Measurements from ENCODE around the gene SYVN1. TPM values are rescaled to one million over a fixed set of nuclear protein-coding genes. Genes with fewer than 3 reads are reported as not detected.

The SYVN1 gene
- total RNA-seq, 1 donor from 2014 or later: 45.8 TPM

DNA sequence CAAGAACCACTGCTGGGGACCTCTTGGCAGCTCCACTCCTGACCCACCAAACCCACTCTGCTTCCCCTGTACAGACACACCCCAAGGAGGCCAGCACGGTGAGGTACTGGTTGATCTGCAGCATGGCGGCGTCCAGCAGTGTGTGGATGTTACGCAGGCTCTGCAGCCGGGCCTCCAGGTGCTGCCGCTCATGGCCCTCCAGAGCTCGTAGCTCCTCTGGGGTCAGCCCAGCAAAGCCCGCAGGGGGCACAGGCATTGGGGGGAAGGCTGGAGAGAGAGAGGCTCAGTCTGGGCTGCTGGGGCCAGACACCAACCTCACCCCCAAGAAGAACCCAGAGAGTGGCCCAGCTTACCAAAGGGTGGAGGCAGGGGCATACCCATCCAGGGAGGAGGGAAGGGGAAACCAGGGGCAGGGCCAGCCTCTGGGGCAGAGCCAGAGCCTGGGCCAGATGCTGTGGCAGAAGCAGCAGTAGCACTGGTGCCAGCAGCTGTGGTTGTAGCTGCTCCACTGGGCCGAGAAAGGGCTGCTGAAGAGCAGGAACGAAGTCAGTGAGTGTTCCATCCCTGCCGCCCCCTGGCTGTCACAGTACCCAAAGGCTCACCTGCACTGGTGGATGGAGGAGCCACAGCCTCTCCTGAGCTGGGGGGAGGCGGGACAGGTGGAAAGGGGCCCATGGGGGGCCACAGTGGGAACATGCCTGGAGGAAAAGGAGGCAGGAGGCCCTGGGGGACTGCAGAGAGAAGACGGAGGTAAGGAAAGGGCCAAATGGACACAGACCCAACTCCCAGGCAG lies 4.5 kb downstream of the SYVN1 start:
- H3K4me3 Mint-ChIP-seq: no peak overlapping the region
- H3K27me3 Mint-ChIP-seq (ENCODE audit: insufficient read depth): no peaks in the 10 kb centered on the region
- H3K36me3 Mint-ChIP-seq (ENCODE audit: low read depth): peaks cover 36% of the 10 kb centered on the region

GRCh38 chr11:65128182-65129145 lies 5.9 kb downstream of the SYVN1 start:
- H3K27me3 Mint-ChIP-seq (ENCODE audit: insufficient read depth): no peaks in the 10 kb centered on the region
- DNase-seq (ENCODE audit: low spot score): no peak
- H3K27ac Mint-ChIP-seq: no peak overlapping the region
- H3K4me3 Mint-ChIP-seq: no peak overlapping the region
- H3K36me3 Mint-ChIP-seq (ENCODE audit: low read depth): peaks cover 41% of the 10 kb centered on the region
- no peaks in the 10 kb centered on the region for H3K9me3 Mint-ChIP-seq
- intact Hi-C loops (cut with micrococcal nuclease): no loop called here
- peaks cover 16% of the 10 kb centered on the region for H3K4me1 Mint-ChIP-seq (ENCODE audit: low read depth)

More for the DNA sequence above, 4.5 kb downstream of the SYVN1 start:
- Mint-ChIP-seq H3K9me3 (no peaks in the 10 kb centered on the region), H3K4me1 (ENCODE audit: low read depth) (peaks cover 14% of the 10 kb centered on the region), H3K27ac (no peak overlapping the region)
- intact Hi-C loops (cut with micrococcal nuclease): no loop called here
- no peak for DNase-seq (ENCODE audit: low spot score)

DNA sequence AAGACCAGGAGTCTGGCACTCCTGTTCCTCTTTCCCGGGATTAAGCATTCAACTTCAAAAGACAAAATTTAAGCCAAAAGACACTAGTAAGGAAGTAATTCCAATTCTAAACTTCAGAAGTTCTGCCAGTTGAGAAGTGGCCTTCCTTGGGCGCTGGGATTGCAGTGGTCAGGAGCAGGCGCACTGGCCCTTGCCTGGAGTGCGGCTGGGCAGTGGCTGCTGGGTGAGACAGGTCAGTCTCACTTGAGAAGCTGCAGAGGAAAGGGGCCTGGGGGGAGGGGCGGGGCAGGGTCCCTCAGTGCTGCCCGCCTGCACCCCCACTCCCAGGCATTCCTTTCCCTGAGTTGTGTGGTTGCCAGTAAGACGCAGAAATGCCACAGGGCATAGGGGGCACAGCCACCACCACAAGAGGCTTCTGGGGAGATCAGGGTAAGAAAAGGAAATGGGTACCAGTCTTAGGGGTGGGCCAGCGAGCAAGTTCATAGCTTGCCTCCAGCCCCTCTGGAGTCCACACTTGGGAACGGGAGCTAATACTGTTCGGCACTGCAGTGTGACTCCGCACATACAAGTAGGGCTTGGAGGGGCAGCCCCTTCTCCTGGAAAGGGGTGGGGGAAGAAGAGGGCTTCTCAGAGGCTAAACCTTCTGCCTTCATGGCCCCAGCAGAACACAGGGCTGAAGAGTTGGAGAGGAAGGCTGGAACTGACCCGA lies 6.7 kb downstream of the SYVN1 start:
- DNase-seq (ENCODE audit: low spot score): no peak
- Mint-ChIP-seq H3K27ac (no peak overlapping the region), H3K4me1 (ENCODE audit: low read depth) (peaks cover 8% of the 10 kb centered on the region), H3K9me3 (no peaks in the 10 kb centered on the region), H3K27me3 (ENCODE audit: insufficient read depth) (no peaks in the 10 kb centered on the region), H3K4me3 (no peak overlapping the region), H3K36me3 (ENCODE audit: low read depth) (peaks cover 43% of the 10 kb centered on the region)
- intact Hi-C loops (cut with micrococcal nuclease): no loop called here

DNA sequence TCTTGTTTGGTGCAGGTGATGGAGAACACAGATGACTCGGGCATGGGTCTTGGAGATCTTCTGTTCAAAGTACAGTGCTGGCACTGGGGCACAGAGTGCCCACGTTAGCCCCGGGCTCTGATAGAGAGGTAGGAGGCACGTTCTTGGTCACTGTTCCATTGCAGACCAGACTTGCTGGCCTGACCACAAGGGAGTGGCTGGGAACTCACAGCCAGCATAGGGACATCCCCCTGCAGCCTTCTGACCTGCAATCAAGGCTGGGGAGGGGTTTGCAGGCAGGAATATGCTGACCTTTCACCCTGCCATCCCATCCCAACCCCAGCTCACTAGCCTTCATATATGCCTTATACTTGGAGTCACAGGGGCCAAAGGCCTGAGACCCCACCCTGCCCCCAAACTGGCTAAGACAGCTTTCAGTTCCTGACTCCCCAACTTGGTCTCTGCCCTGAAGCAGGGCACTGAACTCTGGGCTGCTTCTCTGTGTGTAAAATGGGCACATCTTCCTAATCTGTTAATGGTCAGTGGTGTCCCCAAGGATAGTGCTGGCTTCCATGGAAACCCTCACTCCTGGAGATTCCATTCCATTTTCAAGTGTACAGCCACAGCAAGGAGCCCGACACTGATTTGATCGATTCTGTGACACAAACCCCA lies 7.6 kb downstream of the SYVN1 start:
- Mint-ChIP-seq H3K9me3 (no peaks in the 10 kb centered on the region), H3K4me1 (ENCODE audit: low read depth) (peaks cover 11% of the 10 kb centered on the region), H3K36me3 (ENCODE audit: low read depth) (peaks cover 43% of the 10 kb centered on the region), H3K4me3 (no peak overlapping the region), H3K27ac (no peak overlapping the region), H3K27me3 (ENCODE audit: insufficient read depth) (no peaks in the 10 kb centered on the region)
- intact Hi-C loops (cut with micrococcal nuclease): no loop called here
- DNase-seq (ENCODE audit: low spot score): no peak

DNA sequence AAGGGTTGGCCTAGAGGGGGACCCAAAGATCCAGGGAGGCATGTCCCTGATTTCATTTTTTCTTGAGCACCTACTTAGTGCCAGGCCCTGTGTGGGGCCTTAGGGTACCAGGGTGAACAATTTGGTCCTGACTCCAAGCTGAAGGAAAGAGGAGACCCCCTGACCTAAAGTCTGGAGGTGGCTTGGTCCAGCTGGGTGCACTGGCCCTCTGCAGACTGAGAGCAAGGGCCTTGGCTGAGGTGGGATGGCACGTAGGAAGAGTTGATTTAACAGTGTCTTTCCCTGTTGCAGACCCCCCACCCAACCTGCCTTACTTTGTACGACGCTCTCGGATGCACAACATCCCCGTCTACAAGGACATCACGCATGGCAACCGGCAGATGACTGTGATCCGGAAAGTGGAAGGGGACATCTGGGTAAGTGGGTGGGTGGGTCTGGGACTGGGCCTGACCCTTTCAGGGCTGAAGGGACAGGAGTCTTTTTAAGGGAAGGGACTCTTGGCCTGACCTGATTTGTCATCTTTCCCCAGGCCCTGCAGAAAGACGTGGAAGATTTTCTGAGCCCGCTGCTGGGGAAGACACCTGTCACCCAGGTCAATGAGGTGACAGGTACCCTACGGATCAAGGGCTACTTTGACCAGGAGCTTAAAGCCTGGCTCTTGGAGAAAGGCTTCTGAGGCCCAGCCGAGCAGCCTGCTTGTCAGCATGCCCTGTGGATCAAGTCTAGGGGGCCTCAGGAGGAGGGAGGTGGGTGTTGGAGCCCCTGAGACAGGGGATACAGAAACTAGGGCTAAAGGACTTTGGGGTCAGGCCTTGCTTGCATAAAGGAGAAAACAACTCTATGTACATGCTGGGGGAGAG lies 8.9 kb downstream of the SYVN1 start:
- Mint-ChIP-seq H3K36me3 (ENCODE audit: low read depth) (peaks cover 50% of the 10 kb centered on the region), H3K27ac (no peak overlapping the region), H3K4me3 (no peak overlapping the region), H3K27me3 (ENCODE audit: insufficient read depth) (no peaks in the 10 kb centered on the region), H3K9me3 (no peaks in the 10 kb centered on the region), H3K4me1 (ENCODE audit: low read depth) (peaks cover 22% of the 10 kb centered on the region)
- intact Hi-C loops (cut with micrococcal nuclease): no loop called here
- DNase-seq (ENCODE audit: low spot score): no peak

DNA sequence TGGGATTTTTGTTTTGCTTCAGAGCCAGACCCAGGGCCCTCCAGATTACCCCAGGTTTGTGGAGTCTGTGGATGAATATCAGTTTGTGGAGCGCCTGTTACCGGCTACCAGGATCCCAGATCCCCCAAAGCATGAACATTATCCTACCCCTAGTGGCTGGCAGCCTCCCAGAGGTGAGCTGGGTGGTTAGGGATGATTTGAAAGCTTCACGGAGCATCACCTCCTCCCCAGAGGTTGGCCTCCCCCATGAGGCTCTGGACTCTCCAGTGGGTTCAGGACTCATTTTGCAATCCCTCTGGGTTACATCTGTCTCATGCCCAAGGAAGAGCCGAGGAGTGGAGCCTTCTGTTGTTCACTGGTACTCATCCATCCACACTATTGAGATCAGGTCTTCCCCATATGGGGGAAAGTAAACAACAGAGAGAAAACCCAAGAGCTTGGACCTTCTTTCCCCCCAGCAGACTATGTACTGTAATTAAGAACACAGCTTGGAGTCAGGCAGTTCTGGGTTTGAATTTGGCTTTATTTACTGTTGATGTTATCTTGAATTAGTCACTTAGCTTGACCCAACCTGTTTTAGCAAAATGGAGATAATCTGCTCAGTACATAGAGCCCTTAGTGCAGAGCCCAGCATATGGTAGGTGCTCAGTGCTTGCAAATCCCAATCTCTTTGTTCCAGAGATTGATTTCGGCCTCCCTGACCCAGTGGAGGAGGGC lies 9.7 kb downstream of the SYVN1 start:
- Mint-ChIP-seq H3K27ac (peak overlapping the region; percentile 49), H3K4me1 (ENCODE audit: low read depth) (peaks cover 30% of the 10 kb centered on the region), H3K36me3 (ENCODE audit: low read depth) (peaks cover 55% of the 10 kb centered on the region), H3K4me3 (peak overlapping the region; percentile 45), H3K27me3 (ENCODE audit: insufficient read depth) (no peaks in the 10 kb centered on the region), H3K9me3 (no peaks in the 10 kb centered on the region)
- no peak for DNase-seq (ENCODE audit: low spot score)
- intact Hi-C loops (cut with micrococcal nuclease): loop anchor here (5.0 kb wide), 1 partner anchor 138 kb away; the partner anchor contains the start of gene POLA2

- Mint-ChIP-seq H3K4me1 (ENCODE audit: low read depth) (peaks cover 44% of the 10 kb centered on the region), H3K36me3 (ENCODE audit: low read depth) (peaks cover 66% of the 10 kb centered on the region), H3K27ac (peak within 1 kb of the TSS; percentile 99), H3K27me3 (ENCODE audit: insufficient read depth) (no peaks in the 10 kb centered on the region), H3K4me3 (peak within 1 kb of the TSS; percentile 99), H3K9me3 (no peaks in the 10 kb centered on the region)
- intact Hi-C loops (cut with micrococcal nuclease): loop anchor here (1.0 to 5.0 kb wide), 6 partner anchors 12 to 343 kb away; partner anchors contain the start of genes ARL2, CDCA5, POLA2 and SF1
- DNase-seq (ENCODE audit: low spot score): peak; percentile 99
Measured at GRCh38 chr11:65121865-65122696, 12.2 kb downstream of the SYVN1 start, which contains the start of the genes FAU and MRPL49. Gene FAU (minus strand): TSS chr11:65122134. CDS start chr11:65121813, 321 bp downstream. Gene MRPL49 (plus strand): TSS chr11:65122321. CDS start chr11:65122347, 26 bp downstream.

GRCh38 chr11:65121447-65121864 lies 12.9 kb downstream of the SYVN1 start:
- Mint-ChIP-seq H3K4me3 (peak overlapping the region; percentile 99), H3K36me3 (ENCODE audit: low read depth) (peaks cover 61% of the 10 kb centered on the region), H3K27me3 (ENCODE audit: insufficient read depth) (no peaks in the 10 kb centered on the region), H3K9me3 (no peaks in the 10 kb centered on the region), H3K27ac (peak overlapping the region; percentile 99), H3K4me1 (ENCODE audit: low read depth) (peaks cover 44% of the 10 kb centered on the region)
- DNase-seq (ENCODE audit: low spot score): no peak
- intact Hi-C loops (cut with micrococcal nuclease): loop anchor here (5.0 kb wide), 1 partner anchor 141 kb away; the partner anchor contains the start of gene POLA2

DNA sequence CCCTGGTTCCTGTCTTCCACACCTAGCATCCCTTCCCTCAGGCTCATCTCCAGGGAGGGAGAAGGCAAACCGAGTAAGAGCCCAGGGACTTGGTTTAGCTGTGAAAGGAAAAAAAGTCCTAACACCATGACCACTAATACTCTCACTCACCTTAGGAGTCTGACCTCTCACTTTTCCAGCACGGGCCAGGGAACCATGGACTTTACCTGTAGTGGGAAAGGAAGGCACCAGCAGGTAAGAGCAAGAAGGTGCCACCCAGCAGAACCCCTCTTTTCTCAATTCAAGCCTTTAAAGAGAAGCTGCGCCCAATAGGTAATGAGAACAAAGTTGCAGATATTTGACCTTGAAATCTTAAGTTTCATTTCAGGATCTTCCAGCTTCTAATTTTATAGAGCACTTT lies 13.5 kb downstream of the SYVN1 start:
- Mint-ChIP-seq H3K36me3 (ENCODE audit: low read depth) (peaks cover 59% of the 10 kb centered on the region), H3K27me3 (ENCODE audit: insufficient read depth) (no peaks in the 10 kb centered on the region), H3K9me3 (no peaks in the 10 kb centered on the region), H3K27ac (peak overlapping the region; percentile 99), H3K4me3 (peak overlapping the region; percentile 99), H3K4me1 (ENCODE audit: low read depth) (peaks cover 44% of the 10 kb centered on the region)
- intact Hi-C loops (cut with micrococcal nuclease): loop anchor here (5.0 kb wide), 1 partner anchor 141 kb away; the partner anchor contains the start of gene POLA2
- DNase-seq (ENCODE audit: low spot score): no peak

DNA sequence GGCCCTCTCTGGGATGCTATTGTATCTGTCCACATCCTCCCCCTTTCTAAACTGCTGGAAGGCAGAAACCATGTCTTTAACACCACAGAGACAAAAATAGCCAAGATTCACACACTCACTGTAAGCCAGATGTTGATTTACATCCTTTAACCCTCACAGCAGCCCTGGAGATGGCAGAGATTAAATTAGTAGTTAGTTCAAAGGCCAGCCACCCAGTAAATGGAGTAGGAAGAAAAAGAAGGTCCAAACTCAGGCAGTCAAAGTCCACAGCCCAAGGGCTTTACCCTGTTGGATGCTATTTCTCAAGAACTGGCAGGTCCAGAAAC lies 14.7 kb downstream of the SYVN1 start:
- Mint-ChIP-seq H3K4me3 (peak overlapping the region; percentile 99), H3K36me3 (ENCODE audit: low read depth) (peaks cover 56% of the 10 kb centered on the region), H3K9me3 (no peaks in the 10 kb centered on the region), H3K4me1 (ENCODE audit: low read depth) (peaks cover 44% of the 10 kb centered on the region), H3K27me3 (ENCODE audit: insufficient read depth) (no peaks in the 10 kb centered on the region), H3K27ac (peak overlapping the region; percentile 70)
- intact Hi-C loops (cut with micrococcal nuclease): loop anchor here (10.0 kb wide), 1 partner anchor 495 kb away; the partner anchor contains the start of genes MAP3K11 and PCNX3
- no peak for DNase-seq (ENCODE audit: low spot score)
